Rectal smooth muscle tissue (tissue), 1 donor: Measurements from ENCODE around the gene FLVCR1.
A peak's percentile ranks its signal among the peaks of the same experiment; 100 is the strongest.
"Not testable (repeated sequence)": the region's sequence is repeated elsewhere in the genome, so short reads cannot be mapped to it uniquely, and the experiment has no call there.

Source experiments
- H3K27ac ChIP-seq: one replicate; pipeline ENCODE4 v1.7.0; 2013; ENCODE audit warnings: low read depth, low read length, inconsistent platforms
- H3K27me3 ChIP-seq: one replicate; pipeline ENCODE4 v1.7.0; 2013; ENCODE audit warnings: low read length; ENCODE audit not compliant: control insufficient read depth, insufficient read depth
- H3K36me3 ChIP-seq: one replicate; pipeline ENCODE4 v1.7.0; 2013; ENCODE audit warnings: low read length; ENCODE audit not compliant: control insufficient read depth, insufficient read depth
- H3K4me1 ChIP-seq: one replicate; pipeline ENCODE4 v1.7.0; 2013; ENCODE audit warnings: low read length; ENCODE audit not compliant: control insufficient read depth, insufficient read depth
- H3K4me3 ChIP-seq: one replicate; pipeline ENCODE4 v1.7.0; 2013; ENCODE audit warnings: low read length
- H3K9ac ChIP-seq: one replicate; pipeline ENCODE4 v1.7.0; 2013; ENCODE audit warnings: low read length

The FLVCR1 gene

DNA sequence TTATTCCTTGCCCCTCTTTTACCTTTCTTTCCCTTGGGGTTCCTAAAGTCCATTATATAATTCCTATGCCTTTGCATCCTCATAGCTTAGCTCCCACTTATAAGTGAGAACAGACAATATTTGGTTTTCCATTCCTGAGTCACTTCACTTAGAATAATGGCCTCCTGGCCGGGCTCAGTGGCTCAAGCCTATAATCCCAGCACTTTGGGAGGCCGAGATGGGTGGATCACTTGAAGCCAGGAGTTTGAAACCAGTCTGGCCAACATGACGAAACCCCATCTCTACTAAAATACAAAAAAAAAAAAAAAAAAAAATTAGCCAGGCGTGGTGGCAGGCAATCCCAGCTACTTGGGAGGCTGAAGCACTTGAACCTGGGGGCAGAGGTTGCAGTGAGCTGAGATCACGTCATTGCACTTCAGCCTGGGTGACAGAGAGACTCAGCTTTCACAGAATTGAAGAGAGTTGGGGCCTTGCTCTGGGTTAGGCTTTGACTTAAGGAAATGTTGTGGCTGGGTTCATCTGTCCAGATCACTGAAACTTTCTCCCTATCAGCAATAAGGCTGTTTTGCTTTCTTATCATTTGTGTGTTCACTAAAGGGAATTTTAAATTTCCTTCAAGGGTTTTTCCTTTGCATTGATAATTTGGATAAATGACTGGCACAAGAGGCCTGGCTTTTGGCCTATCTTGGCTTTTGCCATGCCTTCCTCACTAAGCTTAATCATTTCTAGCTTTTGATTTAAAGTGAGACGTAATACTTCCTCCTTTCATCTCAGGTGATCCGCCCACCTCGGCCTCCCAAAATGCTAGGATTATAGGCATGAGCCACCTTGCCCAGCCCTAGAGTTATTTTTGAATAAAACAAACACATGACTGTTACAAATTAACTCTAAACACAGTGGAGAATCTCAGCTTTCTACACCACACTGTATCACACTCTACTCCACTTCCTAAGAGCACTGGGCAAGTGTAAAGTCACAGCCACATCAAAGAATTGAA lies 24.6 kb upstream of the FLVCR1 start:
- H3K27ac ChIP-seq, H3K27me3 ChIP-seq: not testable (repeated sequence)

DNA sequence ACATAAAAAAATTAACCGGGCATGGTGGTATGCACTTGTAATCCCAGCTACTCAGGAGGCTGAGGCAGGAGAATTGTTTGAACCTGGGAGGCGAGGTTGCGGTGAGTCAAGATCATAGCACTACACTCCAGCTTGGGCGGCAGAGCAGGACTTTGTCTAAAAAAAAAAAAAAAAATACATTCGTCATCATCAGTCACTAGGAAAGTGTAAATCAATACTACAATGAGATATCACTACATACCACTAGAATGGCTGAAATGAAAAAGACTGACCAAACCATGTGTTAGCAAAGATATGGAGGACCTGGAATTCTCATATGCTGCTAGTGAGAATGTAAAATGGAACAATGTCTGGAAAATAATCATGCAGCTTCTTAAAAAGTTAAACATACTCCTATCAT lies 19.9 kb upstream of the FLVCR1 start:
- Histone ChIP-seq H3K27ac (no peak overlapping the region), H3K36me3 (no peaks in the 10 kb centered on the region), H3K4me1 (no peaks in the 10 kb centered on the region), H3K27me3 (no peaks in the 10 kb centered on the region), H3K4me3 (no peak overlapping the region), H3K9ac (no peak overlapping the region)

More for the DNA sequence above, 24.6 kb upstream of the FLVCR1 start:
- H3K4me1 ChIP-seq, H3K4me3 ChIP-seq, H3K9ac ChIP-seq, H3K36me3 ChIP-seq: not testable (repeated sequence)

DNA sequence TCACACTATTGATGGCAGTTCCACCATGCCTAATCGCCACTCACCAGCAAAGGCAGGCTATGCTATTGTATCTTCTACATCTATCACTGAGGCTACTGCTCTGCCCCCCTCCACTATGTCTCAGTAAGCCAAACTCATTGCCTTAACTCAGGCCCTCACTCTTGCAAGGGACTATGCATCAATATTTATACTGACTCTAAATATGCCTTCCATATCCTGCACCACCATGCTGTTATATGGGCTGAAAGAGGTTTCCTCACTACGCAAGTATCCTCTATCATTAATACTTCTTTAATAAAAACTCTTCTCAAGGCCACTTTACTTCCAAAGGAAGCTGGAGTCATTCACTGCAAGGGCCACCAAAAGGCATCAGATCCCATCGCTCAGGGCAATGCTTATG lies 13.6 kb upstream of the FLVCR1 start:
- H3K27ac ChIP-seq, H3K4me1 ChIP-seq, H3K36me3 ChIP-seq, H3K4me3 ChIP-seq, H3K9ac ChIP-seq, H3K27me3 ChIP-seq: not testable (repeated sequence)

DNA sequence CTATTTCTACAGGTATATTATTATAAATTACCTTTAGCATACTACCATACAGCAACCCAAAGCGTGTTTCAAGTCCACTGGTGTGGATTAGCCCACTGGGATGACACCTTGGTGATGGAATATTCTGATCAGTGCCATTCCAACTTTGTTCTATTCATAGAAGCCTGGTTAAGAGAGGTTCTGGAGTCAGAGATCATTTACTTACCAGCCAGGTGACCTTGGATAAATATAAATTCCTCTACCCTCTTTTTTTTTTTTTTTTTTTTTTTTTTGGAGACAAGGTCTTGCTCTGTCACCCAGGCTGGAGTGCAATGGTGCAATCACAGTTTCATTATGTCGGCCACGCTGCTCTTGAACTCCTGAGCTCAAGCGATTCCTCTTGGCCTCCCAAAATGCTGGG lies 10.5 kb upstream of the FLVCR1 start, which contains the start of gene SPATA45:
TSS of gene SPATA45 (minus strand) at position 101 of the 400 bp plus-strand sequence. CDS start 11,500 bp downstream, outside the sequence.
- Histone ChIP-seq H3K27me3 (no peaks in the 10 kb centered on the region), H3K9ac (no peak within 1 kb of the TSS), H3K4me3 (no peak within 1 kb of the TSS), H3K4me1 (no peaks in the 10 kb centered on the region), H3K27ac (no peak within 1 kb of the TSS), H3K36me3 (no peaks in the 10 kb centered on the region)

DNA sequence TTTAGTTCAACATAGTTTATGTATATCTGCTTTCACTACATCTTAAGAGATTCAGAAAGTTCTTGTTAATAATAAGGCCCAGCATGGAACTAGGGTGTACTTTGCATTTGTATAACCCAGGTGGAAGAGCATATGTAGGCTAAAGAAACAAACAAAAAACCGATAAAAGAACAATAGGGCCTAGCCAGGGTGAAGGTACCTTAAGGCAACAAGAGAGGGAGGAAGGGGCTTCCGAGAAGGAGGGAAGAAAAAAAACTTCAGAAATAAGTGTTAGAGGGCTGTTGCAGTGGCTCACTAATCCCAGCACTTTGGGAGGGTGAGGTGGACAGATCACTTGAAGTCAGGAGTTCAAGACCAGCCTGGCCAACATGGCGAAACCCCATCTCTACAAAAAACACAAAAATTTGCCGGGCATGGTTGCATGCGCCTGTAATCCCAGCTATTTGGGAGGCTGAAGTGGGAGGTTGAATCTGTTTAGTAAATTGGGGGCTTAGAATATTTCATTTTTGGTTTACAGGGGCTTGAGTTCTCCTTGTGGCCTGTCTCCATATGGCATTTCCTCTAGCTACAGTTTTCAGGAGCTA lies 5.9 kb upstream of the FLVCR1 start:
- no peaks in the 10 kb centered on the region for H3K27me3 ChIP-seq
- H3K36me3 ChIP-seq, result no peaks in the 10 kb centered on the region
- H3K27ac ChIP-seq, result no peak overlapping the region
- no peak overlapping the region for H3K4me3 ChIP-seq
- H3K4me1 ChIP-seq, result no peaks in the 10 kb centered on the region
- H3K9ac ChIP-seq, result no peak overlapping the region

GRCh38 chr1:212853658-212854057 lies 4.4 kb upstream of the FLVCR1 start:
- Histone ChIP-seq H3K9ac (no peak overlapping the region), H3K36me3 (no peaks in the 10 kb centered on the region), H3K4me3 (no peak overlapping the region), H3K27ac (no peak overlapping the region), H3K27me3 (no peaks in the 10 kb centered on the region), H3K4me1 (no peaks in the 10 kb centered on the region)

GRCh38 chr1:212856755-212857154 lies 1.3 kb upstream of the FLVCR1 start:
- H3K9ac ChIP-seq, result no peak overlapping the region
- H3K36me3 ChIP-seq, result no peaks in the 10 kb centered on the region
- no peaks in the 10 kb centered on the region for H3K4me1 ChIP-seq
- no peak overlapping the region for H3K27ac ChIP-seq
- no peaks in the 10 kb centered on the region for H3K27me3 ChIP-seq
- H3K4me3 ChIP-seq, result no peak overlapping the region

DNA sequence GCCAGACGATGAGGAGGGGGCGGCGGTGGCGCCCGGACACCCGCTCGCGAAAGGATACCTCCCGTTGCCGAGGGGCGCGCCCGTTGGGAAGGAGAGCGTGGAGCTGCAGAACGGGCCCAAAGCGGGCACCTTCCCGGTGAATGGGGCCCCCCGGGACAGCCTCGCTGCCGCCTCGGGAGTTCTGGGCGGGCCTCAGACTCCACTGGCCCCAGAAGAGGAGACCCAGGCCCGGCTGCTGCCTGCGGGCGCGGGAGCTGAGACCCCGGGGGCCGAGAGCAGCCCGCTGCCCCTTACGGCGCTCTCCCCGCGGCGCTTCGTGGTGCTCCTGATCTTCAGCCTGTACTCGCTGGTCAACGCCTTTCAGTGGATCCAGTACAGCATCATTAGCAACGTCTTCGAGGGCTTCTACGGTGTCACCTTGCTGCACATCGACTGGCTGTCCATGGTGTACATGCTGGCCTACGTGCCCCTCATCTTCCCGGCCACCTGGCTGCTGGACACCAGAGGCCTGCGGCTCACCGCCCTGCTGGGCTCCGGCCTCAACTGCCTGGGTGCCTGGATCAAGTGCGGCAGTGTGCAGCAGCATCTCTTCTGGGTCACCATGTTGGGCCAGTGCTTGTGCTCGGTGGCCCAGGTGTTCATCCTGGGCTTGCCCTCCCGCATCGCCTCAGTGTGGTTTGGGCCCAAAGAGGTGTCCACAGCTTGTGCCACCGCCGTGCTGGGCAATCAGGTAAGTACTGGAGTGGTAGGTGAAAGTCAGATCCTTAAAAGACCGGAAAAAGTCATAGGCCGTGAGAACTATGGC lies 588 bp downstream of the FLVCR1 start:
- Histone ChIP-seq H3K27me3 (no peaks in the 10 kb centered on the region), H3K36me3 (no peaks in the 10 kb centered on the region), H3K27ac (peak overlapping the region; percentile 83), H3K9ac (peak overlapping the region; percentile 66), H3K4me1 (no peaks in the 10 kb centered on the region), H3K4me3 (peak overlapping the region; percentile 88)

DNA sequence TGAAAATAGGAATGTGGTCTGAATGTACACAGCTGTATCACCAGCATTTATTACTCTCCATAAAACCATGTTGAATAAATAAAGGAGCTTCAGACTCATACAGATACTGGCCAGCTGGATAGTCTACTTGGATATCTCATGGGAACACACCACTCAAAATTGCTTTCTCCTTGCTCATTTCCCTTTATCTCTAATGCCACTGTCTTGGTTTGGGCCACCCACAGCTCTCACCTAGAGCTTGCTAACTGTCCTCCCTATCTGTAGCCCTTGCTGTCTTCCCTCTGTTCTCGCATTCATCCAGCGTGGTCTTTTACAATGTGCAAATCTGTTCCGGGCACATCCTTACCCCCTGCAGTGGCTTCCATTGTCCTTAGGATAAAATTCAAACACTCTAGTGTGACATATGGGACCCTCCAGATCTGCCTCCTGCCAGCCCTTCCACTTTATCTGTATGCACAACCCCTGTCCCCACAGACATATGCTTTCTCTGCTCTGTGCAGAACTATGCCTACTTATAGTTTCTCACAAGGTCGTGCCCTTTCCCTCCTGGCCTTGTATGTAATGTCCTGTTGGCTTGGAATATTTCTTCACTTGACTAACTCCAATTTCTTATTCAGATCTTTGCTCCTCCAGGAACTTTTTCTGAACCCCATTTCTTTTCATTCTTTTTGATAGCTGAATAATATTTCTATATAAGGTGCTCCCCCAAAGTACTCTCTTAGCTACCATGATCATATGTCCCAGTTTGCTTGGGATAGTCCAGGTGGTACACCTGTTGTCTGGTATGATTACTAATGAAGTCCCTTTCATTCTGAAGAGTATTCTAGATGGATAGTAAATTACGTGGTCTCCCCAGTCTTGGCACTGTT lies 2.9 kb downstream of the FLVCR1 start:
- Histone ChIP-seq H3K27me3 (no peaks in the 10 kb centered on the region), H3K4me3 (no peak overlapping the region), H3K36me3 (no peaks in the 10 kb centered on the region), H3K4me1 (no peaks in the 10 kb centered on the region), H3K9ac (no peak overlapping the region), H3K27ac (no peak overlapping the region)

DNA sequence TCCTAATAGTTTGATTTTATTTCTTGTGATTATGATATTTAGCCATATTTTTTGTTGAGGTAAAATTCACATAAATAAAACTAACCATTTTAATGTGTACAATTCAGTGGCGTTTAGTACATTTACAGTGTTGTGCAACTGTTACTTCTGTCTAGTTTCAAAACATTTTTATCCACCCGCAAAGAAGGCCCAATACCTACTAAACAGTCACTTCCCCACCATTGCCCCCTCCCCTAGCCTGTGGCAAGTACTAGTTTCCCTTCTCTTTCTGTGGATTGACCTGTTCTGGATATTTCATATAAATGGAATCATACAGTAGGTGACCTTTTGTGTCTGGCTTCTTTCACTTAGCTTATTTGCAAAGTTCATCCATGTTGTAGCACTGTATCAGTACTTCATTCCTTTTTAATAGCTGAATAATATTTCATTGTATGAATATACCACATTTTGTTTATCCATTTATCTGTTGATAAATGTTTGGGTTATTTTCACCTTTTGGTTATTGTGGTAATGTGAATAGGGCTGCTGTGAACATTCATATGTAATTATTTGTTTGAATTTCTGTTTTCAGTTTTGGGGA lies 4.1 kb downstream of the FLVCR1 start:
- Histone ChIP-seq H3K4me3 (no peak overlapping the region), H3K9ac (no peak overlapping the region), H3K4me1 (no peaks in the 10 kb centered on the region)

GRCh38 chr1:212863345-212863744 lies 5.3 kb downstream of the FLVCR1 start:
- not testable (repeated sequence) for H3K9ac ChIP-seq, H3K27me3 ChIP-seq, H3K36me3 ChIP-seq, H3K27ac ChIP-seq, H3K4me1 ChIP-seq, H3K4me3 ChIP-seq

More for the DNA sequence above, 4.1 kb downstream of the FLVCR1 start:
- no peaks in the 10 kb centered on the region for H3K36me3 ChIP-seq
- H3K27me3 ChIP-seq, result no peaks in the 10 kb centered on the region
- no peak overlapping the region for H3K27ac ChIP-seq
